ENCODE data around the gene GLP2R.

Gene GLP2R

GRCh38 chr17:9907883-9908648 is 82.3 kb downstream of the GLP2R start:
- no peaks in the 10 kb centered on the region for H3K4me1 ChIP-seq (ENCODE audit: control insufficient read depth in 1 of 2, insufficient read depth in 1 of 2, low read depth in 1 of 2, low read length in 1 of 2)
- no peak for TF ChIP-seq CTCF (IDR thresholded peaks at IDR 0.05)

GRCh38 chr17:9908649-9909042 is 82.9 kb downstream of the GLP2R start:
- no peak for TF ChIP-seq CTCF (IDR thresholded peaks at IDR 0.05)
- peaks cover 30% of the 10 kb centered on the region for H3K36me3 ChIP-seq
- H3K27me3 ChIP-seq: no peaks in the 10 kb centered on the region
- no peak overlapping the region for H3K4me3 ChIP-seq (ENCODE audit: low read depth in 1 of 2, low read length in 1 of 2)
- H3K9me3 ChIP-seq: no peaks in the 10 kb centered on the region
- no peaks in the 10 kb centered on the region for H3K4me1 ChIP-seq (ENCODE audit: control insufficient read depth in 1 of 2, insufficient read depth in 1 of 2, low read depth in 1 of 2, low read length in 1 of 2)
- no peak overlapping the region for H3K27ac ChIP-seq

More at GRCh38 chr17:9907883-9908648, 82.3 kb downstream of the GLP2R start:
- Histone ChIP-seq H3K9me3 (no peaks in the 10 kb centered on the region), H3K4me3 (ENCODE audit: low read depth in 1 of 2, low read length in 1 of 2) (no peak overlapping the region), H3K27ac (no peak overlapping the region), H3K27me3 (no peaks in the 10 kb centered on the region), H3K36me3 (peaks cover 24% of the 10 kb centered on the region)

GRCh38 chr17:9911089-9911488 is 85.4 kb downstream of the GLP2R start:
- Histone ChIP-seq H3K9me3 (no peaks in the 10 kb centered on the region), H3K4me1 (ENCODE audit: control insufficient read depth in 1 of 2, insufficient read depth in 1 of 2, low read depth in 1 of 2, low read length in 1 of 2) (no peaks in the 10 kb centered on the region), H3K36me3 (peaks cover 55% of the 10 kb centered on the region), H3K27me3 (no peaks in the 10 kb centered on the region), H3K4me3 (ENCODE audit: low read depth in 1 of 2, low read length in 1 of 2) (no peak overlapping the region), H3K27ac (no peak overlapping the region)
- TF ChIP-seq CTCF (IDR thresholded peaks at IDR 0.05): no peak

GRCh38 chr17:9912121-9913099 is 86.7 kb downstream of the GLP2R start:
- Histone ChIP-seq H3K27me3 (no peaks in the 10 kb centered on the region), H3K36me3 (peaks cover 68% of the 10 kb centered on the region), H3K9me3 (no peaks in the 10 kb centered on the region), H3K4me1 (ENCODE audit: control insufficient read depth in 1 of 2, insufficient read depth in 1 of 2, low read depth in 1 of 2, low read length in 1 of 2) (no peaks in the 10 kb centered on the region), H3K4me3 (ENCODE audit: low read depth in 1 of 2, low read length in 1 of 2) (no peak overlapping the region), H3K27ac (no peak overlapping the region)
- TF ChIP-seq CTCF (IDR thresholded peaks at IDR 0.05): no peak

- H3K27ac ChIP-seq: no peak overlapping the region
- H3K9me3 ChIP-seq: no peaks in the 10 kb centered on the region
- H3K36me3 ChIP-seq: peaks cover 78% of the 10 kb centered on the region
- no peak for TF ChIP-seq CTCF (IDR thresholded peaks at IDR 0.05)
- H3K27me3 ChIP-seq: no peaks in the 10 kb centered on the region
- H3K4me3 ChIP-seq (ENCODE audit: low read depth in 1 of 2, low read length in 1 of 2): no peak overlapping the region
- H3K4me1 ChIP-seq (ENCODE audit: control insufficient read depth in 1 of 2, insufficient read depth in 1 of 2, low read depth in 1 of 2, low read length in 1 of 2): no peaks in the 10 kb centered on the region
Observed at GRCh38 chr17:9913476-9913875, 87.8 kb downstream of the GLP2R start.
